ENCODE data around the gene DOK6.

DNA sequence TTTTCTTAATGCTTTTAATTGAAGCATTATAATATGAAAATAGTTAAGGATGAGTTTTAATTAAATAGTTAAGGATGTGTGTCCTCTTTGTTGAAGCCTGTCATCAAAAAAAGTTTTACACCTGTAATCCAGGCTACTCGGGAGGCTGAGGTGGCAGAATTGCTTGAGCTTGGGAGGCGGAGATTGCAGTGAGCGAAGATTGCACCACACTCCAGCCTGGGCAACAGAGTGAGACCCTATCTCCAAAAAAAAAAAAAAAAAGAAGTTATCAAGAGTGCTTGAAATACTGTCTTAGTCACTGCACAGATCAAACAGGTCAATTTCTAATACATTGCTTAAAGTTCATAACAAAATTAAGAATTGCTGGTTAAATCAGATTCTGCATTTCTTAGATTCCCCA, 353.4 kb downstream of the DOK6 start:
- TF ChIP-seq POU2F2 (IDR thresholded peaks at IDR 0.05; ENCODE audit: low read depth, low read length) (no peak), SPI1 (IDR thresholded peaks at IDR 0.05; ENCODE audit: low read depth, low read length) (no peak), POLR2A (IDR thresholded peaks at IDR 0.05; ENCODE audit: low read depth, low read length) (no peak), TAF1 (IDR thresholded peaks at IDR 0.05; ENCODE audit: low read depth, low read length) (no peak), POLR2AphosphoS5 (IDR thresholded peaks at IDR 0.05; ENCODE audit: low read depth, low read length) (no peak), PAX5 (IDR thresholded peaks at IDR 0.05; ENCODE audit: insufficient read depth, low read length, severe bottlenecking) (no peak)

All from GM12891 (cell line).